SJSA1 (cell line): ENCODE results near the gene STIM2. TPM values are rescaled to one million over a fixed set of nuclear protein-coding genes. Genes with fewer than 3 reads are reported as not detected.
"Not testable (repeated sequence)": the region's sequence is repeated elsewhere in the genome, so short reads cannot be mapped to it uniquely, and the experiment has no call there.

ENCODE experiments used
- DNase-seq, 2 experiments: peaks; one replicate each; pipeline ENCODE4 v3.0.0-alpha.2; 2015 to 2020; ENCODE audit warnings: low spot score in 2 of 2, low read depth in 1 of 2
- H3K27ac ChIP-seq: fragments of 250-450 bp; sonication (Bioruptor Pico); 2 replicates; pipeline ENCODE4 v1.5.1; 2020; ENCODE audit warnings: mild to moderate bottlenecking, moderate library complexity
- H3K27me3 ChIP-seq: fragments of 250-450 bp; sonication (Bioruptor Pico); replicated peaks from 2 replicates; pipeline ENCODE4 v1.5.1; 2020; ENCODE audit warnings: mild to moderate bottlenecking, moderate library complexity
- H3K36me3 ChIP-seq: fragments of 250-450 bp; sonication (Bioruptor Pico); 2 replicates; pipeline ENCODE4 v1.5.1; 2020; ENCODE audit warnings: mild to moderate bottlenecking
- H3K4me1 ChIP-seq: fragments of 250-450 bp; sonication (Bioruptor Pico); replicated peaks from 2 replicates; pipeline ENCODE4 v1.6.1; 2021; ENCODE audit warnings: mild to moderate bottlenecking
- H3K4me3 ChIP-seq: fragments of 250-450 bp; sonication (Bioruptor Pico); 2 replicates; pipeline ENCODE4 v1.5.1; 2020; ENCODE audit warnings: mild to moderate bottlenecking
- H3K9me3 ChIP-seq: fragments of 250-450 bp; sonication (Bioruptor Pico); replicated peaks from 2 replicates; pipeline ENCODE4 v1.5.1; 2020; ENCODE audit warnings: mild to moderate bottlenecking
- total RNA-seq: library from RNA; depleted of rRNA; stranded (reverse); fragments of >200 nt; shearing (Covaris generic); gene quantifications from 2 replicates; pipeline ENCODE4 v1.2.3, GENCODE V29; 2014

STIM2 gene
- total RNA-seq, 1 experiment from 2014 or later = 13.1 TPM

GRCh38 chr4:26887143-26887542 lies 26.5 kb downstream of the STIM2 start:
- Histone ChIP-seq H3K9me3 (no peaks in the 10 kb centered on the region), H3K36me3 (no peaks in the 10 kb centered on the region)
- no peak for DNase-seq

GRCh38 chr4:26887809-26888208 lies 27.2 kb downstream of the STIM2 start:
- Histone ChIP-seq H3K4me1 (no peaks in the 10 kb centered on the region), H3K36me3 (no peaks in the 10 kb centered on the region), H3K9me3 (no peaks in the 10 kb centered on the region), H3K27ac (no peak overlapping the region), H3K4me3 (no peak overlapping the region), H3K27me3 (no peaks in the 10 kb centered on the region)
- no peak for DNase-seq

More at GRCh38 chr4:26887143-26887542, 26.5 kb downstream of the STIM2 start:
- Histone ChIP-seq H3K27ac (no peak overlapping the region), H3K27me3 (no peaks in the 10 kb centered on the region), H3K4me3 (no peak overlapping the region), H3K4me1 (no peaks in the 10 kb centered on the region)

- Histone ChIP-seq H3K4me1 (no peaks in the 10 kb centered on the region), H3K27me3 (no peaks in the 10 kb centered on the region), H3K4me3 (no peak overlapping the region), H3K27ac (no peak overlapping the region), H3K36me3 (no peaks in the 10 kb centered on the region), H3K9me3 (no peaks in the 10 kb centered on the region)
- DNase-seq = no peak
Observed at GRCh38 chr4:26889356-26889755, 28.7 kb downstream of the STIM2 start.

- Histone ChIP-seq H3K27me3 (no peaks in the 10 kb centered on the region), H3K9me3 (no peaks in the 10 kb centered on the region), H3K36me3 (no peaks in the 10 kb centered on the region), H3K4me1 (no peaks in the 10 kb centered on the region), H3K27ac (no peak overlapping the region), H3K4me3 (no peak overlapping the region)
- DNase-seq = no peak
Observed at GRCh38 chr4:26891054-26891453, 30.4 kb downstream of the STIM2 start.

GRCh38 chr4:26891867-26892266 lies 31.2 kb downstream of the STIM2 start:
- no peak overlapping the region for H3K4me3 ChIP-seq
- no peak overlapping the region for H3K27ac ChIP-seq
- H3K9me3 ChIP-seq = no peaks in the 10 kb centered on the region
- no peak for DNase-seq
- H3K27me3 ChIP-seq = no peaks in the 10 kb centered on the region
- H3K36me3 ChIP-seq = no peaks in the 10 kb centered on the region
- 0 out of 2 replicates have a peak, but pooled peaks cover 3% of the 10 kb centered on the region for H3K4me1 ChIP-seq

- H3K9me3 ChIP-seq = no peaks in the 10 kb centered on the region
- no peaks in the 10 kb centered on the region for H3K27me3 ChIP-seq
- no peak for DNase-seq
- no peak overlapping the region for H3K4me3 ChIP-seq
- H3K36me3 ChIP-seq = no peaks in the 10 kb centered on the region
- 0 out of 2 replicates have a peak, but pooled peaks cover 4% of the 10 kb centered on the region for H3K4me1 ChIP-seq
- no peak overlapping the region for H3K27ac ChIP-seq
Observed at GRCh38 chr4:26892480-26893150, 32.0 kb downstream of the STIM2 start.

GRCh38 chr4:26893491-26893890 lies 32.9 kb downstream of the STIM2 start:
- H3K36me3 ChIP-seq = no peaks in the 10 kb centered on the region
- H3K27ac ChIP-seq = no peak overlapping the region
- no peaks in the 10 kb centered on the region for H3K27me3 ChIP-seq
- 0 out of 2 replicates have a peak, but pooled peaks cover 4% of the 10 kb centered on the region for H3K4me1 ChIP-seq
- no peak overlapping the region for H3K4me3 ChIP-seq
- no peak for DNase-seq
- no peaks in the 10 kb centered on the region for H3K9me3 ChIP-seq

GRCh38 chr4:26894881-26895280 lies 34.2 kb downstream of the STIM2 start:
- not testable (repeated sequence) for H3K36me3 ChIP-seq, H3K27me3 ChIP-seq, H3K4me1 ChIP-seq, H3K27ac ChIP-seq, H3K4me3 ChIP-seq, H3K9me3 ChIP-seq, DNase-seq

GRCh38 chr4:26896636-26897035 lies 36.0 kb downstream of the STIM2 start:
- Histone ChIP-seq H3K27me3 (no peaks in the 10 kb centered on the region), H3K9me3 (no peaks in the 10 kb centered on the region), H3K4me1 (0 out of 2 replicates have a peak, but pooled peaks cover 4% of the 10 kb centered on the region), H3K27ac (no peak overlapping the region), H3K36me3 (no peaks in the 10 kb centered on the region), H3K4me3 (no peak overlapping the region)
- peak in 1 of 2 experiments; percentile 8 for DNase-seq

- Histone ChIP-seq H3K36me3 (no peaks in the 10 kb centered on the region), H3K4me3 (no peak overlapping the region), H3K4me1 (0 out of 2 replicates have a peak, but pooled peaks cover 4% of the 10 kb centered on the region), H3K9me3 (no peaks in the 10 kb centered on the region), H3K27me3 (no peaks in the 10 kb centered on the region), H3K27ac (no peak overlapping the region)
- DNase-seq = no peak
Observed at GRCh38 chr4:26899991-26900390, 39.4 kb downstream of the STIM2 start.

GRCh38 chr4:26900765-26901164 lies 40.1 kb downstream of the STIM2 start:
- no peak for DNase-seq
- Histone ChIP-seq H3K4me1 (0 out of 2 replicates have a peak, but pooled peaks cover 4% of the 10 kb centered on the region), H3K9me3 (no peaks in the 10 kb centered on the region), H3K27ac (no peak overlapping the region), H3K4me3 (no peak overlapping the region), H3K36me3 (no peaks in the 10 kb centered on the region), H3K27me3 (no peaks in the 10 kb centered on the region)

- Histone ChIP-seq H3K4me1 (no peaks in the 10 kb centered on the region), H3K36me3 (no peaks in the 10 kb centered on the region), H3K27me3 (no peaks in the 10 kb centered on the region), H3K9me3 (no peaks in the 10 kb centered on the region), H3K27ac (no peak overlapping the region), H3K4me3 (no peak overlapping the region)
- DNase-seq = no peak
Observed at GRCh38 chr4:26905172-26905571, 44.5 kb downstream of the STIM2 start.

GRCh38 chr4:26907731-26908599 lies 47.3 kb downstream of the STIM2 start:
- no peaks in the 10 kb centered on the region for H3K27me3 ChIP-seq
- H3K9me3 ChIP-seq = no peaks in the 10 kb centered on the region
- no peak for DNase-seq
- no peaks in the 10 kb centered on the region for H3K4me1 ChIP-seq
- no peak overlapping the region for H3K4me3 ChIP-seq
- H3K36me3 ChIP-seq = no peaks in the 10 kb centered on the region
- H3K27ac ChIP-seq = no peak overlapping the region

GRCh38 chr4:26909369-26909768 lies 48.7 kb downstream of the STIM2 start:
- no peaks in the 10 kb centered on the region for H3K4me1 ChIP-seq
- DNase-seq = no peak
- no peak overlapping the region for H3K27ac ChIP-seq
- H3K27me3 ChIP-seq = no peaks in the 10 kb centered on the region
- no peaks in the 10 kb centered on the region for H3K36me3 ChIP-seq
- no peak overlapping the region for H3K4me3 ChIP-seq
- no peaks in the 10 kb centered on the region for H3K9me3 ChIP-seq
